Left renal pelvis (tissue), 4 donors: ENCODE measurements around the gene SLC36A2. TPM values are rescaled to one million over a fixed set of nuclear protein-coding genes. Genes with fewer than 3 reads are reported as not detected.
"Not testable (repeated sequence)": the region's sequence is repeated elsewhere in the genome, so short reads cannot be mapped to it uniquely, and the experiment has no call there.

Experiments used
- DNase-seq, 4 donors: peaks; one replicate each; pipeline ENCODE4 v3.0.0-alpha.2; 2013; ENCODE audit warnings: low read depth in 4 of 4, low spot score in 3 of 4
- polyA plus RNA-seq, 4 donors: library from polyadenylated mRNA; unstranded; fragments of 120-200 nt; gene quantifications; one replicate each; pipeline ENCODE4 v1.2.1, GENCODE V29; 2013; ENCODE audit not compliant: insufficient read length in 4 of 4

SLC36A2 gene
- polyA plus RNA-seq, result 1 to 10 TPM in 3 of 4 donors, under 1 TPM in 1; 0.20 to 8.9 (median 6.6) TPM

DNA sequence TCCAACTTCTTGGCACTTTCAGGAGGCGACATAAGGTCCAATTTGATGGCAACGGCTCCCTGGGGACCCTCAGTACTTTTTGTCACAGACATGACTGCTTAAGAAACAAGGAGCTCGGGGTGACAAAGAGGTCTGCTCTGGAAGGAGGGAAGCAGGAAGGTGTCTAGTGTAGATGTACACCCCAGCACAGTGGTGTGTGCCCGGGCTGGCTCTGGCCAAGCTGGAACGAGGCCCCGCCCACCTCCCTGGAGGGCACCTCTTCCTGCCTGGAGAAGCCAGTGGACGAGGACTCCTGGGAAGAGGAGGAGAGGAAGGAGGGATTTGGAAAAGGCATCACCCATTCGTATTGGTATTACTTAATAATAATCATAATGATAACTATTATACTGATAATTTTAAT is at the start of gene SLC36A2:
Gene SLC36A2, minus strand, starts transcription at position 191 of the 400 bp plus-strand sequence. Its CDS starts 99 bp downstream, at position 92.
- no peak for DNase-seq

DNA sequence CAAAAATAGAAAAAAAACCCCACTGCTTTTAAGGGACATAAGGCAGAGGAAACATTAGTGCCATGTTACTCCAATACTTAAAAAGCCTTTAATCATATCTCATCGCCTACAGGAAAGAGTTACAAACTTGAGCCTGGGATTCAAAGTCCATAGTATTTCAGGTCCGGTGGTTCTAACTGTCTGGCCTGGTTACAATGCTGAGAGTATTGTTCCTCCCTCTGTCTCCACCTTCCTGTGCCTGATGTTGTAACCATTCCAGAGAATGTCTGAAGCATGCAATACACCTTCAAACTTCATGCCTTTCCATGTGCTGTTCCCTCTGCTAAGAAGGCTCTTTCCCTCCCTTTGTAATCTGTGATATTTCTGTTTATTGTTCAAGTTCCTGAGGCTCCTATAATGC is 41.6 kb upstream of the SLC36A2 start:
- no peak for DNase-seq

DNA sequence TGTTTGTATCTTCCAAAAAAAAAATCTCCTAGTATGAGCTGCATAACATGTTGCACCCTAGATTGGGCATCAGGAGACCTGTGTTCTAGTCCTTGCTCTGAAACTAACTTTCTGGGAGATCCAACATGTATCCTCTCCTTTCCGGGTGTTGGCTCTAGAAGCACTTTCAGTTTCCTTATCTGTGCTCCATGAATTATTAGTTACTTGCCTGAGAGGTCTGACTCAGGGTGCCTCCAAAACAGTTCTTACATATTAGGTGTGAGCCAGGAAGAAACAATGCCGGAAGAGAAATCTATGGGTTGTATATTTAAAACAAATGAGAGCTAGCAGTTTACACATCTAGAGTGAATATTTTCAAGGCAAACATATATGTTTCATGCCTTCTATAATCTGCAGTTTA is 36.7 kb upstream of the SLC36A2 start:
- no peak for DNase-seq

DNA sequence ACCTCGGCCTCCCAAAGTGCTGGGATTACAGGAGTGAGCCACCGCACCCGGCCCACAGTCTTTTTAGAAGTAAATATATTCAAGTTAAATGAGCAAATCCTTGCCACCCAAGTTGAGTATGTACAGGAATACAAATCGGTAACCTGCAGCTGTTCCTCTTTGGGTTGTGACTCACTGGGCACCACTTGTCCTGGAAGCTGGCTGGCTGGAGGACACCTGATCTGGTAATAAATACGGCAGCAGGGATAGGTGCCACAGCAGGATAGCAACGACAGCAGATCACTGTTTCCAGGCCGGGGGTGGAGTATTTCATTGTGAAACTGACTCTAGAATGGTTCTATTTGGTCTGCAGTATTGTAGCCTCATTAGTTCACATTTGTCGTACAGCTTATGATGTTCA is 35.7 kb upstream of the SLC36A2 start:
- no peak for DNase-seq

DNA sequence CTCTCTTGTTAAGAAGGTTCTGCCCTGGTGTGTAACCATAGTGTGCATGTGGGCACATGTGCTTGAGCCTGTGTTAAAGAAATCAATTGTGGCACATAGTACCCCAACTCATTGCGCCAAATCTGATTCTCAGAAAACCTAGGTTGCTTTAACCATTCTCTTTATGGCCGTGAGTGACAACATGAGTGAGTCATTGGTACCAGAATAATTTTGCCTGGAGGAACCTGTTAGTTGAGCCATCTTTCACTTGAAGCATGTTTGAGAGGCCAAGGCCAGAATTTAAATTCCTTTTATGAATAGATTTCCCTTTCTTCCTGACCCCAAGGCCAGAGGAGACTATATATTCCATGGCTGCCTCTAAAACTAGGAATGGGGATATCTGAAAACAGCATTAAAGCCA is 35.2 kb upstream of the SLC36A2 start:
- DNase-seq, result no peak

DNA sequence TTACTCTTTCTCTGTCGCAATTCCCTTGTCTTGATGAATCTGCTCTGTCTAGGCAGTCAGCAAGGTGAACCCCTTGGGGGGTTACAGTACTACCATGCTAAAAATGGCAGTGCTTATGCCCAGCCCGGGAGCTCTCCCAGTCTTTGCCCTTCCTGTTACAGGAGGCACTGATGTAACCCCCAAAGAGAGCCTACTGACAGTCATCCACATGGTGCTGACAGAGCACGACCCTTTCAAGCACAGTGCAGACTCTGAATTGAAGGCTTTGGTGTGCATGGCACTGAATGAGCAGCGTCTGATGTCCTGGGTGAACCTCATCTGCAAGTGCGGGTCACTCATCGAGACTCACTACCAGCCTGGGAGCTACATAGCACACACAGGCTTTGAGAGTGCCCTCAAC is 34.5 kb upstream of the SLC36A2 start:
- DNase-seq, result no peak

DNA sequence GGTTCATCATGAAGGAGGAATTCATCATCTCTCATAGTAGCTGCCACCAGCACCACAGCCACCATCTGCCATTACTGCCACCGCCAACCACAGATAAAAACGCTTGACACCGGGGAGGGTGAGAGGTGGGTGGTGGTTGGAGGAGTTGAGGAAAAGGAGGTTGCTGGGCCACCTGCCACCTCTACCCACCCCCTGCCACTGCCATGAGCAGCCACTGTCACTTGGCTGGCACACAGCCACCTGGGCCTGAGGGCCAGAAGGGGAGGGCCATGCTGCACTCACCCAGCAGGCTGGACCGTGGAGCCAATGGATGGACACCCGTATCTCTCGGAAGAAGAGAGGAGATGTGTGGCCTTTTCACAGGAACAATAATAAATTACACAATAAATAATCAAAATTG is 31.3 kb upstream of the SLC36A2 start:
- DNase-seq, result no peak

DNA sequence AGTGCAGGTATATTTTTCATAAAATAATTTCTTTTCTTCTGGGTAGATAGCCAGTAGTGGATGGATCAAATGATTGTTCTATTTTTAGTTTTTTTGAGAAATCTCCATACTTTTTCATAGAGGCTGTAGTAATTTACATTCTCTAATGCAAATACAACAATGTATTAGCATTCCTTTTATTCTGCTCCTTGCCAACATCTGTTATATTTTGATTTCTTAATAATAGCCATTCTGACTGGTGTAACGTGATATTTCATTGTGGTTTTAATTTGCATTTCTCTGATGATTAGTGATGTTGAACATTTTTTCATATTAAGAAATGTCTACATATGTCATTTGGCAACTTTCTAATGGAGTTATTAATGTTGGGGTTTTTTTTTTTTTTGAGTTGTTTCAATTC is 27.2 kb upstream of the SLC36A2 start:
- DNase-seq, result no peak

DNA sequence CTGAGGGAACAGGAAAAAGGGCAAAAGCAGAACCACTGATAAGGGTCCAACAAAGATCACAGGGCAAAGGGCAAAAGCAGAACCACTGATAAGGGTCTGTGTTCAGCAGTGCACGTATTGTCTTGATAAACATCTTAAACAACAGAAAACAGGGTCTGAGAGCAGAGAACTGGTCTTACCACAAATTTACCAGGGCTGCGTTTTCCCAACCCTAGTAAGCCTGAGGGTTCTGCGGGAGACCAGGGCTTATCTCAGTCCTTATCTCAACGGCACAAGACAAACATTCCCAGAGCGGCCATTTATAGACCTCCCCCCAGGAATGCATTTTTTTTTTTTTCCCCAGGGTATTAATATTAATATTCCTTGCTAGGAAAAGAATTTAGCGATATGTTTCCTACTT is 19.7 kb upstream of the SLC36A2 start:
- not testable (repeated sequence) for DNase-seq

DNA sequence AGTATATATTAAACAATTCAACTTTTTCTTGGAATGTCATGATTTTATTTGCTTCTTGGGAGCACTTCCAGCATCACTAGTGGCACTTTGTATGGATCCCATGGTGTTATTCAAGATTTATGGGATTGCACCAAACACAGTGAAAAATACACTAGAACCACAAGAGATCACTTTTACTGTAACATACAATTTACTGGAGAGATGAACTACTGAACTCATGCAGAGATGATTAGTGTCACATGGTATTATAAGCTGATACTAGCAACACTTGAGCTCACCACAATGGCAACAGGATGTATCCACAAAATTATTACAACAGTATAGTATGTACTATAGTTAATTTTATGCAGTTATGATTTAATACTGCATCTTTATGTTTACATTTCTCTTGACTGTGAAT is 16.3 kb upstream of the SLC36A2 start:
- DNase-seq, result no peak

DNA sequence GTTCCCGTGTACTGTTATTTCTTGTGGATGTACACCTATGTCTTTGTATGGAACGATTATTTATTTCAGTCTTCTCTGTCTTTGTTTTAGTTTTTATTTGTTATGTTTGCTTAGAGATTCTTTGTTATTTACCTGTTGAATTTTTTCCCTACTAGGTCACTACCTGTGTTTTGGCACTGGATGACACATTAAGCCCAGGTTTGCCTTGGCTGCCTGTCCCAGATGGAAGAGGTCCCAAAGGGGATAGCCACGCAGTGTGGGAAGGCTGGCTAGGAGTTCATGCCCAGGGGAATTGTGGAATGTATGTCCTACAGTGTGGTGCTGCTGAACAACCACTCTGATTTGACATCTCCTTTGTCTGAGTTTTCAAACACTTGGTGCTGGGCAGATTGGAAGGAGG is 15.6 kb upstream of the SLC36A2 start:
- no peak for DNase-seq

DNA sequence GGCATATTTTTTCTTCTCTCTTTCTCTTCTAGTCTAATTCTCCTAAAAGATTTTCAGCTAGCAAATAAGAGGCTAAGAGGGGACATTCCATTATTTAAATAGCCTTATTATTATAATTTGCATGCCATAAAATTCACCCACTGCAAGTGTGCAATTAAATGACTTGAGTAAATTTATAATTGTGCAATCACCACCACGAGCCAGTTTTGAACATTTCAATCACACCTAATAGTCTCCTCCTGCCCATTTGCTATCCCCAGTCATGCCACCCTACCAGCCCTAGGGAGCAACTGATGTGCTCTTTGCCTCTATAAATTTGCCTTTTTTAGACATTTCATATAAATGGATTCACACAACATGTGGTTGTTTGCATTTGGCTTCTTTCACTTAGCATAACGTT is 12.0 kb upstream of the SLC36A2 start:
- DNase-seq, result no peak

DNA sequence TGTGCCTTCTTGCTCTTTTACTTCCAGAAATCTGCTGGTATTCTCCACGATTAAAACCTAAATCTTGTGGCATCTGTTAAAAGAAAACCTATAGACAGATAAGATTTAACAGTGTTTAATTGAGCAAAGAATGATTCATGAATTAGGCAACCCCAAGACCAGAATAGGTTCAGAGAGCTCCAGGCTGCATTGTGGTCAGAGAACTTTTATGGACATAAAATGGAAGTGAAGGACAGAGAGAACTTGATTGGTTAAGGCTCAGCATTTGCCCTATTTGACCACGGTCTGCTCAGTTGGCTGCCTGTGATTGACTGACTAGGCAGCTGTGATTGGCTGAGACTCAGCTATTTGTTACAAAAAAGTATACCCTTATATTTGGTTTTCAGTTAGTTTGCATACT is 10.4 kb upstream of the SLC36A2 start:
- no peak for DNase-seq

DNA sequence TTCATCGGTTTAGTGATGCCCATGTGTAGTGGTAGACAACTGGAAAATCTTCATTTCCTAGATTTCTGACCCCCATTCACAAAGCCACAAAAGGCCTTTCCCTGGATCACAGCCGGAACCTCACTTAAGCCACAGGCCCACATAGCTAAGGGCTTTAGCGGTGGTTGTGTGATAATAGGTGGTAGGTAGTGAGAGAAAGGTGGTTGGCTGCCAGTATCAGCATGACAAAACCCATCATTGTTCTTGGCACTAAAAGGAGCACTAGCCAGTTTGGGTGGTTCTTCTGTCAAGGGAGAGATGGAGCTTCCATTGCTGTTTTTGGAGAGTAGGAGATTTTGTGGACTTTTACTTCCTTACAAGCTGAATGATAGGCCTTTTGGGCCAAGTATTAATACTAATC is 9.7 kb upstream of the SLC36A2 start:
- no peak for DNase-seq

DNA sequence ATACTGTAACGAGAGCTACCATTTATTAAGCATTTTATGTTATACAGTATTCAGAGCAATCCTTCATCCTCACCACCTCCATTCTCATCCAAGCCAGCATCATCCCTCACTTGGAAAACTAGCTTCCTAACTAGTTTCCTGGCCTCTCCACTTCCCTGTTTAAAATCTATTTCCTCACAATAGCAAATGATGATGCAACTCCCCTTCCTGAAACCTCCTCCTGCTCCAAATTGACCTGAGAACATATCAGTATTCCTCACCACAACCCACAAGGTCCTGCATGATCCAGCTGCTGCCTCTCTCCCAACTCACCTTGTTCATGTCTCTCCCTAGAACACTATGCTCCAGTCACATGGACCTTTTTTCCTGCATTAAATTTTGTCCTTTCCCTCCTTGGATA is 4.3 kb upstream of the SLC36A2 start:
- DNase-seq, result no peak

DNA sequence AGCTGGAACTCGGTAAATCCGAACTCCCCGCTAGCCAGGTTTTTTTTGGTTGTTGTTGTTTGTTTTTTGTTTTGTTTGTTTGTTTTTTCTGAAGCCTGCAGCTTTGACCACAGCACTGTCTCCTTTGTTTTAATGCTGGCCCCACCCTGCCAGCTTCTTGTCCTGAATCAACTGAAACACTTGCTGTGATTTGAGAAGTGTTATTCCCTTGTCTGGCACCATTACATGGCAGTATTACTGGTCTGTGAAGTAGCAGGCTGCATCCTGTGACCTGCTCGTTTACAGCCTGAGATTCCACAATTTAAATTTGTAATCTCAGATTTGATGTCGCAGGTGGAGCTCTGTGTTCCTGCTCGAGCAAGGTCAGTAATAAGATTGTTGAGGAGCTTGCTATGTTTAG is 1.4 kb upstream of the SLC36A2 start:
- no peak for DNase-seq

DNA sequence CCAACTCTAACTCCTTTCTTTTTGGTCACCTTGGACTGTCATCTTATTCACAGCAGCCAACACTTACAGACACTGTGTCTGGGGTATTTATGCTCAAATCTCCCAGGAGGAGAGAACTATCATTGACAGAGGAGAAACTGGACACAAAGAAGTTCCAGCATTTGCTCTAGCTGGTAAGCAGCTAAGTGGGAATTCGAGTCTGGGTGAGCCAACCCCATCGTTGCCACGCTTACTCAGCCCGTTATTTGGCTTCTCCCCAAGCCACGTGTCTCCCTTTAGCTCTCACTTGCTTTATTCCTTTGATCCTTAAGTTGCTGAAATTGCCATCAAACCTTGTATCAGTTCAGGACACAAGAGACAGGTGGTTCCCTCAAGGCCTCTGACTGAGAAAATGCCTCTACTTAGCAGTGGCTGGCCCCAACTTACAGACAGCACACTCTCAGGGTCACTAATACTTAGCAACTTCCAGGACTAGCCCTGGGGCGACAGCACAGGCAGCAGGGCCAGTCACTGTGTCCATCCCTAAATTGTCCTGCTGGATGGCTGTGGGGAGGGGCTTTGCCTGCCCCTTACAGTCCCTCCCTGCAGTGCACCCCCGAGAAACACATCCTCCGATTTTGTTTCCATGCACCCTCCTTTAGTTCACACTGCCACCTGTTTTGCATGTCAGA is 1.4 kb downstream of the SLC36A2 start:
- DNase-seq, result no peak

DNA sequence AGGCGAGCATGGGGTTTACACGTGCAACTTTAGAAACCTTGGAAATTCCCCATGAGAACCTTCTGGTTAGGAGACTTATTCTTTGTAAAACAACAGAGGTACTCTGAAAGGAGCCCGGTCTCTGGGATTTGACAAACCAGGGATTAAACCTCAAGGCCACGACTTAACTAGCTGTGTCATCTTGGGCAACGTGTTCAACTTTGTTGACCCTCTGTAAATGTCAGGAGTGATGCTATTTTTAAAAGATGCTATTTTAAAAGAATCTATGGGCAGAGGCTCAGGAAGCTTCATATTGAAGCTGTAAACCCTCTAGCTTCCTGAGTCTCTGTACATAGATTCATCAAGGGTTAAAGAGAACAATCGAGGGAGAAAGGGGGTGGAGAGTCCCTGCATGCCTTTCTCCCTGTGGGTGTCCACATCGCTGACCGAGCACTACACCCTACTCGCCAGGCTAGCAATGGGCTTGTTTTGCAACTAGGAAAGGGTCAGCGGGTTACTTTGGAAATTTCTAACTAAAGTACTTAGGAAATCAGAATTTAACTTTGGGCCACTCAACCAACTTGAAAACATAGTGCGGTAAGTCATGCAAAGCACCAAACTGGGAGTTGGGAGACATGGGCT is 2.1 kb downstream of the SLC36A2 start:
- no peak for DNase-seq

DNA sequence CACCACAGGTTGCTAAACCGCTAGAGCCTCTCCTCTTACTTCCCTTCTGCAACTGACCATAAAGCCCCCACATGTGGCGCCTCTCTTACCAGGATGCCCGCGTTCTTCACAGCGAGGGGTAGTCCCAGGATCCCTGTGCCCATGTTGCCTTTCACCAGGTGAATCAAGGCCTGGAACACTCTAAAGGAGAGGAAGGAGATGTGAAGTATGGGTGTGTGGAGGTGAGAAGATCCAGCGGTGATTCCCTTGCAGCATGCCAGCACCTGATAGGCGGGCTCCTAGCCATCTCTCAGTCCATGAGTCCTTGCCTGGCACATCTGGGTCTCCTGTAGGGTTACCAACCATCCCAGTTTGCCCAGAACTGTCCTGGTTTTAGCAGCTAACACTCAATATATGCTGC is 3.3 kb downstream of the SLC36A2 start:
- no peak for DNase-seq

DNA sequence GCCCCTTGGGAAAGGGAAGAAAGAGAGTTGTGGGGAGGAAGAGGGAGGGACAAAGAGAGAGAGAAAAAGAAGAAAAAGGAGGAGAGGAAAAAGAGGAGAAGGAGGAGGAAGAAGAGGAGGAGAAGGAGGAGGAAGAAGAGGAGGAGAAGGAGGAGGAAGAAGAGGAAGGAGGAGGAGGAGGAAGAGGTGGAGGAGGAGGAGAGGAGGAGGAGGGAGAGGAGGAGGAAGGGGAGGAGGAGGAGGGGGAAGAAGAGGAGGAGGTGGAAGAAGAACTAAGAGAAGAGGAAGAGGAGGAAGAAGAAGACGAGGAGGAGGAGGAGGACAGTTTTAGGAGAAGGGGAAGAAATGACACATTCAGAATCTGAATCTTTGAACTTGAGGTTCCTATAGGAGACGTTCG is 7.4 kb downstream of the SLC36A2 start:
- no peak for DNase-seq

DNA sequence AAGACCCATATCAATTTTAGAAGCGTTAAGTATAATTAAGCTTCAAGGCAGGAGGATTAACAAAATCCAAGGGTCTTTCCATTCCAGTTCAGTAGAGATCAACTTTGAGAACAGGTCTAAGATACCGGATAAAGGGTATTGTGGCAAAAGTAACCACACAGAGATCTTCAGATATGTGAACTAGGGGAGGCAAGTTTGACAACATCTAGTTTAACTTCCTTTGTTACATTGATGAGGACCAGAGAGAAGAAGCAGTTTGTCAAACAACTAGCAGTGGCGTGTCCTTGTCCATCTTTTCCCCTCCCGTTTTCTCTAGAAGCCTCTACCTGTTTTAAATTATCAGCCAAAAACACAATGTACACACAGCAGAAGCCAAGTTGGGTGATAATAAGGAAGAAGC is 8.6 kb downstream of the SLC36A2 start:
- no peak for DNase-seq

DNA sequence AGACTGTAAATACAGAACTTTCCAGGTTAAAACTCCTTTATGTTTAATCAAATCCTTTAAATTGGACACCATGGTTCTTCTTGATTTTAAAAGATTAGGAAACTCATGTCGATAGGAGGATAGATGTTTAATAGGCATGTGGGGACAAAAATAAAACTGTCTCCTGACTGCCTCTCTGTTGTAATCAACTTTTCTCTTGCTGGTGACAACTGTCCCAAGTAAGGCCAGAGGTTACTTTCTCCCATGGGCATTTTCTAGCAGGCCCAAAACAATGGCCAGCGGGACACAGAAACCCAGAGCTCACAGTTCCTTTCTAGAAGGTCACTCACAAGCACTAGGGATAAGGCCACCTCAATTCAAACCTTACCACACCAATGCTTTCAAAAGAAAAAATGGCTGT is 14.5 kb downstream of the SLC36A2 start:
- DNase-seq, result no peak

DNA sequence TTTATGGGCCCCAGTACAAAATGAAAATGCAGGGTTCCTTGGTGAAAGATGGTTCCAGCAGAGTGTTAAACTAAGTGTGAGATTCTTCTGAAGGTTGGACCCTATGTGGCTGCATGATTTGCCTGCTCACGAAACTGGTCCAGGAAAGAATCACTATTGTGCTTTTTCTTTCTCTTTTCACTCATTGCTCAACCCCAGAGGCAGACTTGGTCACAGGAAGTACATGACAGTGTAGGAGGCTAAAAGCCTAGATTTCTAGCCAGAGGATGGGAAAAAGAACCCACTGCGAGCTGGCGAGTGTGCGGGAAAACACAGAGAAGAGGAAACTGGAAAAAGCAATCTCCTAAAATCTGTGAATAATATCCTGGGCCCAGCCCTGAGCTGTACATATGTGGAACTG is 18.6 kb downstream of the SLC36A2 start:
- no peak for DNase-seq
